HuH-7.5 (cell line): ENCODE results near the gene CYP2S1.

ENCODE experiments used
- DNase-seq: peaks from one replicate; pipeline ENCODE4 v3.0.0; 2011; ENCODE audit warnings: low spot score

Gene CYP2S1

DNA sequence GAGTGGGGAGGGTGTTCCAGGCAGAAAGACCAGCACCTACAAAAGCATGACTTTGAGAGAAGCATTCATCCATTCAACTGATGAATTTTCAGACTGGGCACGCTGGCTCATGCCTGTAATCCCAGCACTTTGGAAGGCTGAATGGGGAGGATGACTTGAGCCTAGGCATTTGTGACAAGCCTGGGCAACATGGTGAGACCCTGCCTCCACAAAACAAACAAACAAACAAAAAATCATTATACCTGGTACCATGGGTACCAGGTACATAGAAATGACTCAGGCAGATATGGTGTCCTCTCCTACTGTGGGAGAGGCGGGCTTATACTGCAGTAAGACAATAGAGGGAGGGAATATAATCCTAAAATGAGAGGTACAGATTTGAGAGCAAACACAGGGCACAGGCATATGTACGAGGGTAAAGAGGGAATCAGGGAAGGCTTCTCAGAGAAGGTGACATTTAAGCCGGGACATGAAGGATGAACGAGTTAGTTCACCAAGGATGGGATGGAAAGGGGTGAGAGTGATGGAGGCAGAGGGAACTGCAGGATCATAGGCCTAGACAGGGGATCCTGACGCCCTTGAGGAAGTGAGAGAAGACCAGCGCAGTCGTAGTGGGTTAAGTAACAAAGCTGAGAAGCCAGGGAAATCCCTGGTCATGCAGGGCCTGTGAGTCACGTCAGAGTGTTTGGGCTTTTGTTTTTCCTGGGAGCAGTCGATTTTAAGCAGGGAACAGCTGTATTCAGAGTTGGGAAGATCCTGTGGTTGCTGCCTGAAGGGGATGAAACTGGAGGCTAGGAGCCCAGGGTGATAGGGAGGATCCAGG, 2.9 kb downstream of the CYP2S1 start:
- no peak for DNase-seq

DNA sequence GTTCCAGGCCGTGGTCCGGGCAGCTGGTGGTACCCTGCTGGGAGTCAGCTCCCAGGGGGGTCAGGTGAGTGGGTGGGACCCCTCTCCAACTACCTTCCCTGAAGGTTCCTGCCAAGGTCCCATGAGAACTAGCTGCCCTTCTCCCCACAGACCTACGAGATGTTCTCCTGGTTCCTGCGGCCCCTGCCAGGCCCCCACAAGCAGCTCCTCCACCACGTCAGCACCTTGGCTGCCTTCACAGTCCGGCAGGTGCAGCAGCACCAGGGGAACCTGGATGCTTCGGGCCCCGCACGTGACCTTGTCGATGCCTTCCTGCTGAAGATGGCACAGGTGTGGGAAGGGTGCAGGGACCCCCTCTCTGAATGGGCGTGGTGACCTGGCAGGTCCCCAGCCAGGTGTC, 5.5 kb downstream of the CYP2S1 start:
- DNase-seq, result no peak

DNA sequence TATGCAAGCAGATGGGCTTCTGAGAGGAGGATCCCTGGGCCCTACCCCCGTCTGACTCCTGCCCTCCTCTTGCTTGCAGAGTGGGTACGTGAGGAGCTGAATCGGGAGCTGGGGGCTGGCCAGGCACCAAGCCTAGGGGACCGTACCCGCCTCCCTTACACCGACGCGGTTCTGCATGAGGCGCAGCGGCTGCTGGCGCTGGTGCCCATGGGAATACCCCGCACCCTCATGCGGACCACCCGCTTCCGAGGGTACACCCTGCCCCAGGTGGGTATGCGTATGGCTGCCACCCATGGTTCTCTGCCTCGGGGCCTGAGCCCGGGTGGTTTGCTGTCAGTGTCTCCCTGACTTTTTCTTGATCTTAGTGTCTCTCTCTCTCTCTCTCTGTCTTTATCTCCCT, 10.4 kb downstream of the CYP2S1 start:
- no peak for DNase-seq

DNA sequence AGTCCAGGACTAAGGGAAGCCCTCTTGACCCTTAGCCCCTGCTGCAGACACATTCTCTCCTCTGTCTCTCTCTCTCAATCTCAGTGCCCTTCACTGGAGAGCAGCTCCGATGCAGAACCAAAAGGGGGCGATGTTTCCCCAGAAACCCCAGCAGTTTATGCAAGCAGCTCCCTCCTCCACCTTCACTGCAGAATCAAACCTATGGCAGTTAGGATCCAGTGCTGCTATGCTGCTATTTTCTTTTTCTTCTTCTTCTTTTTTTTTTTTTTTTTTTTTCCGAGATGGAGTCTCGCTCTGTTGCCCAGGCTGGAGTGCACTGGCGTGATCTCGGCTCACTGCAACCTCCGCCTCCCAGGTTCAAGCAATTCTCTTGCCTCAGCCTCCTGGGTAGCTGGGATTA, 11.3 kb downstream of the CYP2S1 start:
- peak; percentile 82 for DNase-seq

DNA sequence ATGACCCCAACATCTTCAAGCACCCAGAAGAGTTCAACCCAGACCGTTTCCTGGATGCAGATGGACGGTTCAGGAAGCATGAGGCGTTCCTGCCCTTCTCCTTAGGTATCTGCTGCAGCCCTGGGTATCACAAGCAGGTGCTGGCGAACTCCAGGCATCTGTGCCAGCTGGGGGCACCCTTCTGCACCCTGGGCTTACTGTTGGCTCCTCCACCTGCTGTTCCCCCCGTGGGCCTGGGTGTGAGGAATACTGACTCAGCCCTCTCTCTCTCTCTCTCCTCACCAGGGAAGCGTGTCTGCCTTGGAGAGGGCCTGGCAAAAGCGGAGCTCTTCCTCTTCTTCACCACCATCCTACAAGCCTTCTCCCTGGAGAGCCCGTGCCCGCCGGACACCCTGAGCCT, 13.0 kb downstream of the CYP2S1 start:
- no peak for DNase-seq

DNA sequence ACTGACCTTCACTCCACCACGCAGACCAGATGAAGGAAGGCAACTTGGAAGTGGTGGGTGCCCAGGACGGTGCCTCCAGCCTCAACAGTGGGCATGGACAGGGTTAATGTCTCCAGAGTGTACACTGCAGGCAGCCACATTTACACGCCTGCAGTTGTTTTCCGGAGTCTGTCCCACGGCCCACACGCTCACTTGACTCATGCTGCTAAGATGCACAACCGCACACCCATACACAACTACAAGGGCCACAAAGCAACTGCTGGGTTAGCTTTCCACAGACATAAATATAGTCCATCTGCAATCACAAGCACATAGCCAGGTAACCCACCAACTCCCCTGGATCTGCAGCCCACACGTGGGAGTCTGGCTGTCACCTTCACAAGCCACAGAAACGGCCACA, 13.4 kb downstream of the CYP2S1 start:
- DNase-seq, result no peak

DNA sequence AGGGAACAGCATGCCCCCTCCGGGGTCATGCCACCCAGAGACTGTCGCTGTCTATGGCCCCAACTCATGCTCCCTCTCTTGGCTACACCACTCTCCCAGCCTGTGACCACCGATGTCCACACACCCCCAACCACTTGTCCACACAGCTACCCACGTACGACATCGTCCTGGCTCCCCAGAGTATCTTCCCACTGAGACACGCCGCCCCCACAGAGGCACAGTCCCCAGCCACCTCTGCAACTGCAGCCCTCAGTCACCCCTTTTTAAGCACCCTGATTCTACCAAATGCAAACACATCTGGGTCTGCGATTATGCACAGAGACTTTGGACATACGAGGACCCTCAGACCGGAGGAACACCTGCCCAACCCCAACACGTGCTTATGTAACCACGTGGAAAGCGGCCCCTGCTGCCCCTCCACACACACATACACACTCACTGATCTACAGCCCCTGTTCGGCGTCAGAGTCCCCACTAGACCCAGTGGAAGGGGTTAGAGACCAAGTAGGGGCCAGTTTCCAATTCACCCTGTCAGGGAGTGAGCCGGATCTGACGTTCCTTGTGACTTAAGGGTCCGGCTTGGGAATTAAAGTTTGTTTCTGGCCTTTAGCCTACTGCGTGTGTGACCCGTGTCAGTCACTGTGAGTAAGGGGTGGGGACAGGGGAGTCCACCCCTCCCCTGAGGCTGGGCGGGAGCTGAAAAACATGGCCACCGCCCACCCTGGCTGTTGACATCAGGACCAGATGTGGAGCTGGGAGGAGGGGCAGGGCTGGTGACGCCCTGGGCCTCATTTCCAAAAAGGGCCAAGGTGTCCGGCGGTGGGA, 14.1 kb downstream of the CYP2S1 start:
- no peak for DNase-seq

DNA sequence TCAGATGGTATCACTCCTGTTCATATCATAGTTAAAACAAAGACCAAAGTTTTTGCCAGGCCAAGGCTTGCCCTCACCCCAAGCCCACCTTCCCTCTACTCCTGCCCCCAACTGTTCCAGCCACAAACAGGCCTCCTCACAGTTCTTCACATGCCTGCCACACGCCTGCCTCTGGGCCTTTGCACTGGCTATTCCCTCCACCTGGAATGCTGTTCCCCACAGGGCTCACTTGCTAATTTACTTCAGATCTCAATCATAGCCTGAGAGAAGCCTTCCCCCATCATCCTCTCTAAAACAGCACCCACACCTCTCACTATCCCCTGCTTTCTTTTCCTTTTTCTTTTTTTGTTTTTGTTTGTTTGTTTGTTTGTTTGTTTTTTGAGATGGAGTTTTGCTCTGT, 21.1 kb downstream of the CYP2S1 start:
- no peak for DNase-seq

DNA sequence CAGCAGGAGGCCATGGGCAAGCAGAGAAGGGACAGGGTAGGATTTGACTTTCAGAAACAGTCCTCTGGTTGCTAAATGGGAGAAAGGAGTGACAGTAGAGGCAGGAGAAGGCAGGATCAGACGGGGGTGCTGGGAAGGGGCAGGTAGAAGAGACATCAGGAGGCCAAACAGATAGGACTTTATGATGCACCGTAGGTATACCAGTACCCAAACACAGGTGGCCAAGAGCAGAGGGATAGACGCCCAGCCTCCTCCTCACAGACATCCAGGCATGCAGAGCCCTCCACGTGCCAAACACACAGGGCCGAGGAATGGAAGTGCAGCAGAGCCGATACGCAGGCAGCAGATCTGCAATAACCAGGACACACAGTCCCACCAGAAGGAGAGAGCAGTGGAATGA, 24.7 kb downstream of the CYP2S1 start:
- no peak for DNase-seq

DNA sequence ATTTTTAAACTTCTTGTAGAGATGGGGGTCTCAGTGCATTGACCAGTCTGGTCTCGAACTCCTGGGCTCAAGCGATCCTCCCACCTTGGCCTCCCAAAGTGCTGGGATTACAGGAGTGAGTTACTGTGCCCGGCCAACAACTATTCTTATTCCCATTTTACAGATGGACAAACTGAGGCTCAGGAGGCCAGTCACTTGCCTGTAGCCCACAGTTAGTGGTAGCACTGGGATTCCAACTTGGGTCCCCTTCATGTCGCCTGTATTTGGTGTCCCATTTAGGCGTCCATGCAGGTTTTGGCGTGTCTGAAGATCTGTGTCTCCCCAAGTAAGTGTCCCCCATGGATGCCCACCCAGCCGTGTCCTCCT, 25.2 kb downstream of the CYP2S1 start:
- DNase-seq, result no peak

DNA sequence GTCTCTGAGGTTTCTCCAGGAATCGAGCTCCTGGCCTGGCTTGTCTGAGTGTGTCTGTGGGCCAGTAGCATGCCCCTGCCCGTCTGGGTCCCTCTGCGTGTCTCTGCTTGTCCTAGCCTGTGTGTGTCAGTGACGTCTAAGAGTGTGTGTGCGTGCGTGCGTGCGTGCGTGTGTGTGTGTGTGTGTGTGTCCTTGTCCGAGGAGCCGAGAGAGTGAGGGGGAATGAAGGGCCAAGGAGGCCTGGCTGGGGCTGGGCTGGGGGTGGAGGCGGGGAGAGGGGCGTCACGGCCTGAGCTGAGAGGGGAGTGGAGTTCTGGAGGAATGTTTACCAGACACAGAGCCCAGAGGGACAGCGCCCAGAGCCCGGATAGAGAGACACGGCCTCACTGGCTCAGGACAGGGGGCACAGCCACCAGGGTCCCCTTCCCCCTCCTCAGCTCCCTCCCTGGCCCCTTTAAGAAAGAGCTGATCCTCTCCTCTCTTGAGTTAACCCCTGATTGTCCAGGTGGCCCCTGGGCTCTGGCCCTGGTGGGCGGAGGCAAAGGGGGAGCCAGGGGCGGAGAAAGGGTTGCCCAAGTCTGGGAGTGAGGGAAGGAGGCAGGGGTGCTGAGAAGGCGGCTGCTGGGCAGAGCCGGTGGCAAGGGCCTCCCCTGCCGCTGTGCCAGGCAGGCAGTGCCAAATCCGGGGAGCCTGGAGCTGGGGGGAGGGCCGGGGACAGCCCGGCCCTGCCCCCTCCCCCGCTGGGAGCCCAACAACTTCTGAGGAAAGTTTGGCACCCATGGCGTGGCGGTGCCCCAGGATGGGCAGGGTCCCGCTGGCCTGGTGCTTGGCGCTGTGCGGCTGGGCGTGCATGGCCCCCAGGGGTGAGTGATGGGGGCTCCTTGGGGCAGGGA, 25.8 kb downstream of the CYP2S1 start, which contains the start of gene AXL:
AXL (plus strand) TSS at position 609 of the 893 bp plus-strand sequence; CDS start at position 779, 170 bp downstream.
- DNase-seq, result no peak

DNA sequence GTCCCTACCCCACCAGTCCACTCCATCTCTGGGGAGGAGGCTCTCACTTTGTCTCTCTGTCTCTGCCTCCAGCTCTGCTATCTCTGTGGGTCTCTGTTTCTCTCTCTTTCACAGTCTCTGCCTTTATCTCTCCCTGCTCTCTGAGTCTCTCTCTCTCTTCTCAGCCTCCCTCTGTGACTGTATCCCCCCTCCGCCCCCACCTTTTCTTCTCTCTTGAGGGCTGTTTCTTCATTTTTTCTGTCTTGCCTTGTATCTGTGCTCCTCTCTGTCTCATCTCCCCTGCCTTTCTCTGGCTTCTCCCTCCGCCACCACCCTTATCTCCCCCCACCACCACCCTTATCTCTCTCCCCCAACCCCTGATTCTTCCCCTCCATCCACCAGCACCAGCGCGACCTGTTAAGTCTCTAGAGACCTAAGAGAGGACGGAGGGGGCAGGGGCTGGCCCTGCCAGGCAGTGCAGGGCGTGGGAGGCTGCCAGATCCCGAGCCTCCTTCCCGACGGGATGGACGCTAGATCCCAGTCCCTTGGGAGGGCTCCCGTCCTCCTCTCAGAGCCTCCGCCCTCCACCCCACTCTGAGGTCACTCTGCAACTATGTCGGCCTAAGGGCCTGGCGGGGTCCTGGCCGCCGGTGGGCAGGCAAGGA, 27.0 kb downstream of the CYP2S1 start:
- no peak for DNase-seq

DNA sequence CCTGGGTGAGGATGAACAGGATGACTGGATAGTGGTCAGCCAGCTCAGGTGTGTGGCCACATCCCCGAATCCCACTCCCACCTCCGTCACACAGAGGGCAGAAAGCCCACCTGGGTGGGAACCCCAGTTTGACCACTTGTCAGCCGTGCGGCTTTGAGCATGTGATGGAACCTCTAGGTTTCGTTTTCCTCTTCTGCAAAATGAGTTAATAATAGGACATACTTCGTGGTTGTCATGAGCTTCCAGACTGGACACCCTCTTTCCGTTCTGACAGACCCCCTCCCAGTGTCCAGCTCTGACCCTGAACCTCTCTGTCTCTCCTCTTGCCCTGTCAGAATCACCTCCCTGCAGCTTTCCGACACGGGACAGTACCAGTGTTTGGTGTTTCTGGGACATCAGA, 27.8 kb downstream of the CYP2S1 start:
- no peak for DNase-seq

DNA sequence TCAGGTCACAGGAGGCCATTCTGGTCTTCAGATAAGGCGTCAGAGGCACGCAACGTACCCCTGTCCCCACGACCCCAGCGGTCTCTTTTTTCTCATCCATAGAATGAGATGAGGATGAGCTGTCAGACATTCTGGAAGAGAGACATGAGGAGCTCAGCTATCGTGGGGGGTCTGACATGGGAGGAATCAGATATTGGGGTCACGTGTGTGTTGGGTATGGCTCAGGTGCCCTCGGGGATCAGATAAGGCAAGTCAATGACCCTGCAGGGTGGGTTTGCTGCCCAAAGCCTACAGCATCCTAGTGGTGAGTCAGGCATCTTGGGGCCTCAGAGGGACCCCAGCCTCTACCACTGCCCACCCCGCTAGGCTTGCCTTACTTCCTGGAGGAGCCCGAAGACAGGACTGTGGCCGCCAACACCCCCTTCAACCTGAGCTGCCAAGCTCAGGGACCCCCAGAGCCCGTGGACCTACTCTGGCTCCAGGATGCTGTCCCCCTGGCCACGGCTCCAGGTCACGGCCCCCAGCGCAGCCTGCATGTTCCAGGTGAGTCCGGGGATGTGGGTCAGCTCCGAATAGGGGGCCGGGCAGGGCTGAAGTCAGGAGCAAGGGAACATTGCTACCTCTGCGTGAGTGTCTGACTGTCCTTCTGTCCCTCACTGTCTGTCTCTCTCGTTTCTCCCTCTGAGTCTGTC, 28.6 kb downstream of the CYP2S1 start:
- DNase-seq, result no peak

DNA sequence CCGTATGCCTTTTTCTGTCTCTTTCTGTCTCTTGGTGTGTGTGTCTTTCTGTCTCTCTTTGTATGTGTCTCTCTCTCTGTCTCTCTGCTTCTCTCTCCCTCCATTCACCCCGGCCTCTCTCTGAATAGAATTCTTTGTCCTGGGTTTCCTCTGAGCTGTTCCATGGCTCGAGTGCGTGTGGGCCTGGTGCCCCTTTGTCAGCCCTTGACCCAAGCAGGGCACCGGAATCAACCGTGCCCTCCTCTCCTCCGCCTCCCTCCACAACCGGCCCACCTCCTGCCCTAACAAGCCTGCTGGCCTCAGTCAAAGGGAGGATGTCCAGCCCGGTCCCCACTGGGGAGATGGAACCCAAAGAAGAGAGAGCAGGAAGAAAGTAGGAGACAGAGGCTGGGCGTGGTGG, 29.2 kb downstream of the CYP2S1 start:
- no peak for DNase-seq

DNA sequence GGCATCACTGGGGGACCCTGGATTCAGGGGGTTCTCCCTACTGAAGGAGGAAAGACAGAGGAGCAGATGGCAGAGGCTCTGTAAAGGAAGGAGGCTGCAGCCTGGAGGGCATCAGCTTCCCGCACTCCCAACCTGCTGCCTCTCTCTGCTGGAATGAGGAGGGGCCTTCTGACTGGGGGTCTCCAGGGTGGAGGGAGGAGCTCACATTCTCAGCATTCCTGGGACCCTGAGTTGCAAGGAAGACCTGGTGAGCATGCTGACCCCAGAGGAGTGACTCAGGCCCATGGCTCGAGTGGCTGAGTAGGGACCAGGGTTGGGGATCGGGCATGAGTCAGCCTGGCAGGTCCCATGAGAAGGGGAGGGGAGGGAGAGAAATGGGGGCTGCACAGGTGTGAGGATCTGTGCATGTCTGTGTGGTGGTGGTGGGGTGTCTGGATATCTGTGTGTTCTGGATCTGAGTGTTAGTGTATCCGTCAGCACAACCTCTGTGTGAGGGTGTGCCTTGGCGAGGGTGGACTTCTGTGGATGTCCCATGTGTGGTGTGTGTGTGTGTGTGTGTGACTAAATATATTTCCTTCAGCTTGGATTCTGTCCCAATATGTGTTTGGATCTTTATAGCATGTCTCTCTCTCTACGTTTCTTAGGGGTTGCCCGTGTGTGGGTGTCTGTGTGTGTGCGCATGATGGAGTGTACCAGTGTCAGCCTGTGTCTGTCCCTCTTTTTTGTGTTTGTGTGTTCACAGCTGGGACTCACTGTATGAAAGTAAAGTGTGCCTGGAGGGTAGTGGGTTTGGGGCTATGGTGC, 30.6 kb downstream of the CYP2S1 start:
- no peak for DNase-seq

DNA sequence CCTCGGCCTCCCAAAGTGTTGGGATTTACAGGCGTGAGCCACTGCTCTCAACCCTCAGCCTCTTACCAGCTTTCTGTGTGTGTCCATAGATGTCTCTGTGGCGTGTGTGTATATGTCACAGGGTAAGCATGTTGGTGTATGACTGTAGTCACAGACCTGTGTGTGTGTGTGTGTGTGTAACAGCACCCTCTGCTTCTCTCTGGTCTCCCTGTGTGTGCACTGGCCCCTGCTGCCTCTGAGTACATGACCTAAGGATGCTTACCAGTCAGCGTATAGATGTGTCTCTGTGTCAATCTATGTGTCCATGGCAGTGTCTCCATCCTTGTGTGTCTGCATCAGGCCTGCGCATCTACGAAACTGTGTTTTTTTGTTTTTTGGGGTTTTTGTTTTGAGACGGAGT, 31.6 kb downstream of the CYP2S1 start:
- DNase-seq, result no peak

DNA sequence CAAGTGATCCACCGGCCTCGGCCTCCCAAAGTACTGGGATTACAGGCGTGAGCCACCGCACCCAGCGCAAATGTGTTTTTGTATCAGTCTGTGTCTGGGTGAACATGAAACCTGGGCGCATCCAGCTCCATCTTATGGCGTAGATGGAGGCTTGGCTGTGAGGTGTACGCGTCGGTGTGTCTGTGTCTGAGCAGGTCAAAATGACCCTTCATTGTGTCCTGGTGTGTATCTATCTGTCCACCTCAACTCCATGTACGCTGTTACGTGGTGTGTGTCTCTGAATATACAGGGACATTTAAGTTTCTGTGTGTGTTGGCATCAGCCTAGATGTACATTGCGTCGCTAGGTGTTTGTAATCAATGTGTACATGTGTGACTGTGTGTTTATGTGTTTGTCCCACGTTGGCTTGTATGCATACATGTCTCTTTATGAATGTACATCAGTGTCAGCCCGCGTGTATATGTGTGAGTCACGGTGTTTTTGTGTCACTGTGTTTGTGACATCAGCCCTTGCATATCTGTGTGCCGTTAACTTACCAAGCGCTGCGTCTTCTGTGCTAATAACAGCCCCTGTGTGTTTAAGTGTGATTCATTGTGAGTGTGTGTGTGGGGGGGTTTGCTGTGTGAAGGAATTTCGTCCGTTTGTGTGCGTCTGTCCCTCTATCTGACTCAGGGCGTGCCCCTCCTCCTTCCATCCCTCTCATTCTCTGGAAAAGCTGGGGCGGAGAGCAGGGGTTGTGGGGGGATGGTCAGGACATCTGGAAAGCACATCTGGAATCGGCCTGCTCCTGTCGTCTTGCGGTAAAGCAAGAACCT, 32.4 kb downstream of the CYP2S1 start:
- DNase-seq, result no peak

DNA sequence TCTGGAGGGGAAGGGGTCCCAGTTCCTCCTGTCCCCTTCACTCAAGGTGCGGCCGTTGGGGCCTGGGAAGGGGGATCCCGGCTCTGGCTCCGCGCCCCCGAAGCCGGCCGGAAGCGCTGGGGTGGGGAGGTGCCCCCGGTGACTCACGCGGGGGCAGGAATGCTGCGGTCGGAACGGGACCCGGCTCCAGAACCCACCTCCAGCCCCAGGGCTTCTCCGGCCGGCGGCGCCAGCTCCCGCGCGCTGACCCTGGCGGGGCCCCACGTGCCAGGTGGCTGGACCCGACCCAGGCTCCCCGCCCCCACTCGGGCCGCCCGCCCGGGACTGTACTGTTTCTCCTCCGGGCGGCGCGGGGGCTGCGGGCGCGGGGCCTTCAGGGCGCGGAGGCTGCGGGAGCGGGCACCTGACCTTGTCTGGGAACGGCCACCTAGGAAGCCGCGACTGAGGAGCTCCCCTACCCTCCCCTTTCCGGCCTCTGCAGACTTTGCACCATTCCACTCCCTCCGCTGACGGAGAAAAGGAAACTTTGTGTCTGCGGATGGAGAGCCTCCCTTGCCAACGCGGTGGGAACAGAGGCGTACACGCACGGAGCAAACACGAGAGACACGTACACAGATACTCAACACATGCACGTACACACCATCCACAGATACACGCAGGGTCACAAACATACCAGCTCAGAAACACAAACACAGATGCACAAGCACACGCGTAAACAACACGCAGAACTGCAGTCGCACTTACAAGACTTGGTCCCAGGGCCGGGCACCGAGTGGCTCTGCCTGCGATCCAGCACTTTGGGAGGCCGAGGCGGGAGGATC, 33.2 kb downstream of the CYP2S1 start:
- no peak for DNase-seq
